SK-N-SH treated with all-trans-retinoic acid at 6 μM for 48 hours (cell line): ENCODE results near the gene SCNN1B.

Source experiments
- ATAC-seq: fragments of 200-7000 bp; cut with Tn5 transposase; 3 replicates; pipeline ENCODE4 v1.9.1; 2020; ENCODE audit warnings: mild to moderate bottlenecking, moderate library complexity
- ARNTL ChIP-seq: fragments of 450-650 bp; formaldehyde crosslinking; IDR thresholded peaks from 2 replicates; pipeline ENCODE4 v1.5.0; 2020; ENCODE audit warnings: low read depth, mild to moderate bottlenecking, moderate library complexity, borderline replicate concordance
- BACH2 ChIP-seq: fragments of 250-450 bp; sonication (Bioruptor Pico); IDR thresholded peaks from 2 replicates; pipeline ENCODE4 v1.9.0; 2021; ENCODE audit warnings: mild to moderate bottlenecking, borderline replicate concordance
- CSDC2 ChIP-seq: fragments of 250-450 bp; sonication (Bioruptor Pico); IDR thresholded peaks from 2 replicates; pipeline ENCODE4 v1.5.0; 2020; ENCODE audit warnings: mild to moderate bottlenecking, moderate library complexity
- ESRRG ChIP-seq: fragments of 250-450 bp; sonication (Bioruptor Pico); IDR thresholded peaks from 2 replicates; pipeline ENCODE4 v1.6.1; 2021; ENCODE audit warnings: mild to moderate bottlenecking
- GLIS3 ChIP-seq: fragments of 250-450 bp; sonication (Bioruptor Pico); IDR thresholded peaks from 2 replicates; pipeline ENCODE4 v1.5.0; 2020; ENCODE audit warnings: mild to moderate bottlenecking, moderate library complexity
- ISL1 ChIP-seq: fragments of 250-450 bp; sonication (Bioruptor Pico); IDR thresholded peaks from 2 replicates; pipeline ENCODE4 v2.1.2; 2022; ENCODE audit warnings: mild to moderate bottlenecking, moderate library complexity
- OSR1 ChIP-seq: fragments of 250-450 bp; sonication (Bioruptor Pico); IDR thresholded peaks from 2 replicates; pipeline ENCODE4 v1.8.0; 2022; ENCODE audit warnings: moderate library complexity, mild to moderate bottlenecking, inconsistent platforms
- PPARA ChIP-seq: fragments of 250-450 bp; sonication (Bioruptor Pico); IDR thresholded peaks from 2 replicates; pipeline ENCODE4 v1.5.0; 2020; ENCODE audit warnings: mild to moderate bottlenecking, borderline replicate concordance
- RARB ChIP-seq: fragments of 250-450 bp; sonication (Bioruptor Pico); IDR thresholded peaks from 2 replicates; pipeline ENCODE4 v1.8.0; 2021; ENCODE audit warnings: mild to moderate bottlenecking, moderate library complexity
- SNAI2 ChIP-seq: fragments of 250-450 bp; sonication (Bioruptor Pico); IDR thresholded peaks from 2 replicates; pipeline ENCODE4 v1.5.0; 2020; ENCODE audit warnings: mild to moderate bottlenecking, moderate library complexity
- TCF4 ChIP-seq: fragments of 250-450 bp; sonication (Bioruptor Pico); IDR thresholded peaks from 2 replicates; pipeline ENCODE4 v1.8.0; 2021; ENCODE audit warnings: mild to moderate bottlenecking, moderate library complexity, borderline replicate concordance
- ZC3H10 ChIP-seq: fragments of 250-450 bp; sonication (Bioruptor Pico); IDR thresholded peaks from 2 replicates; pipeline ENCODE4 v1.5.1; 2021; ENCODE audit warnings: mild to moderate bottlenecking, moderate library complexity
- ZFP3 ChIP-seq: fragments of 250-450 bp; sonication (Bioruptor Pico); IDR thresholded peaks from 2 replicates; pipeline ENCODE4 v1.5.0; 2020; ENCODE audit warnings: mild to moderate bottlenecking, moderate library complexity
- ZNF565 ChIP-seq: fragments of 450-650 bp; formaldehyde crosslinking; conservative IDR thresholded peaks from 2 replicates; pipeline ENCODE4 v1.5.0; 2020; ENCODE audit warnings: low read depth, mild to moderate bottlenecking, moderate library complexity
- ZNF70 ChIP-seq: fragments of 450-650 bp; formaldehyde crosslinking; IDR thresholded peaks from 2 replicates; pipeline ENCODE4 v1.5.0; 2020; ENCODE audit warnings: mild to moderate bottlenecking, moderate library complexity
- ZNF8 ChIP-seq: fragments of 450-650 bp; formaldehyde crosslinking; IDR thresholded peaks from 2 replicates; pipeline ENCODE4 v1.5.0; 2020; ENCODE audit warnings: mild to moderate bottlenecking, moderate library complexity
- TF ChIP-seq, protein P1 (sequence below): fragments of 250-450 bp; sonication (Bioruptor Pico); IDR thresholded peaks from 2 replicates; pipeline ENCODE4 v1.5.1; 2020; ENCODE audit warnings: low read depth, mild to moderate bottlenecking, moderate library complexity
- TF ChIP-seq, protein P2 (sequence below): fragments of 250-450 bp; sonication (Bioruptor Pico); IDR thresholded peaks from 2 replicates; pipeline ENCODE4 v1.5.0; 2020; ENCODE audit warnings: mild to moderate bottlenecking, moderate library complexity
- TF ChIP-seq, protein P3 (sequence below): fragments of 250-450 bp; sonication (Bioruptor Pico); IDR thresholded peaks from 2 replicates; pipeline ENCODE4 v1.8.0; 2020; ENCODE audit warnings: mild to moderate bottlenecking, moderate library complexity, borderline replicate concordance
- TF ChIP-seq, protein P4 (sequence below): fragments of 250-450 bp; sonication (Bioruptor Pico); IDR thresholded peaks from 2 replicates; pipeline ENCODE4 v1.8.0; 2021; ENCODE audit warnings: low read depth, mild to moderate bottlenecking, moderate library complexity, borderline replicate concordance
- TF ChIP-seq, protein P5 (sequence below): fragments of 250-450 bp; sonication (Bioruptor Pico); IDR thresholded peaks from 2 replicates; pipeline ENCODE4 v1.5.1; 2021; ENCODE audit warnings: mild to moderate bottlenecking, moderate library complexity

SCNN1B gene

DNA sequence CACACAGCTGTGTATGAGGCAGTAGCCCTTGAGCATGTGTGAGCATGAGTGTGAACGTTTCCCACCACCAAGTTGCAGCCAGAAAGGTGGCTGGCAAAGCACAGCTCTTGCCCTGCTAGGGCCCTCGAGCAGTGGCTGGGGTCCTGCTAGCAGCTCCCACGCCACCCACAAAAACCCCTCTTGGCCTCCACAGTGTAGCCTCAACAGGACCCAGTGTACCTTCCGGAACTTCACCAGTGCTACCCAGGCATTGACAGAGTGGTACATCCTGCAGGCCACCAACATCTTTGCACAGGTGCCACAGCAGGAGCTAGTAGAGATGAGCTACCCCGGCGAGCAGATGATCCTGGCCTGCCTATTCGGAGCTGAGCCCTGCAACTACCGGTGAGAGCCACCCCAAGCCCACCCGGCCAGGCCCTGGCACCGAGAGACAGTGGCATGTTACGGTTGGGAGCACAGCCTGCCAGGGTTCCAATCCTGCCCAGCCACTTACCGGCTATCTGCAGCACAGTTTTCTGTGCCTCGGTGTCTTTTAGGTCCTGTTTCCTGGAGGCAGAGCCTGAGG, 53.1 kb downstream of the SCNN1B start:
- TF ChIP-seq ARNTL (CRISPR knock-in tag) (no peak), ZNF70 (CRISPR knock-in tag) (no peak), ZFP3 (no peak), ZNF8 (CRISPR knock-in tag) (no peak), PPARA (CRISPR knock-in tag) (no peak)
- TF ChIP-seq, protein P1, sequence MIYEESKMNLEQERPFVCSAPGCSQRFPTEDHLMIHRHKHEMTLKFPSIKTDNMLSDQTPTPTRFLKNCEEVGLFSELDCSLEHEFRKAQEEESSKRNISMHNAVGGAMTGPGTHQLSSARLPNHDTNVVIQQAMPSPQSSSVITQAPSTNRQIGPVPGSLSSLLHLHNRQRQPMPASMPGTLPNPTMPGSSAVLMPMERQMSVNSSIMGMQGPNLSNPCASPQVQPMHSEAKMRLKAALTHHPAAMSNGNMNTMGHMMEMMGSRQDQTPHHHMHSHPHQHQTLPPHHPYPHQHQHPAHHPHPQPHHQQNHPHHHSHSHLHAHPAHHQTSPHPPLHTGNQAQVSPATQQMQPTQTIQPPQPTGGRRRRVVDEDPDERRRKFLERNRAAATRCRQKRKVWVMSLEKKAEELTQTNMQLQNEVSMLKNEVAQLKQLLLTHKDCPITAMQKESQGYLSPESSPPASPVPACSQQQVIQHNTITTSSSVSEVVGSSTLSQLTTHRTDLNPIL (CRISPR knock-in tag) = no peak
- TF ChIP-seq, protein P2, sequence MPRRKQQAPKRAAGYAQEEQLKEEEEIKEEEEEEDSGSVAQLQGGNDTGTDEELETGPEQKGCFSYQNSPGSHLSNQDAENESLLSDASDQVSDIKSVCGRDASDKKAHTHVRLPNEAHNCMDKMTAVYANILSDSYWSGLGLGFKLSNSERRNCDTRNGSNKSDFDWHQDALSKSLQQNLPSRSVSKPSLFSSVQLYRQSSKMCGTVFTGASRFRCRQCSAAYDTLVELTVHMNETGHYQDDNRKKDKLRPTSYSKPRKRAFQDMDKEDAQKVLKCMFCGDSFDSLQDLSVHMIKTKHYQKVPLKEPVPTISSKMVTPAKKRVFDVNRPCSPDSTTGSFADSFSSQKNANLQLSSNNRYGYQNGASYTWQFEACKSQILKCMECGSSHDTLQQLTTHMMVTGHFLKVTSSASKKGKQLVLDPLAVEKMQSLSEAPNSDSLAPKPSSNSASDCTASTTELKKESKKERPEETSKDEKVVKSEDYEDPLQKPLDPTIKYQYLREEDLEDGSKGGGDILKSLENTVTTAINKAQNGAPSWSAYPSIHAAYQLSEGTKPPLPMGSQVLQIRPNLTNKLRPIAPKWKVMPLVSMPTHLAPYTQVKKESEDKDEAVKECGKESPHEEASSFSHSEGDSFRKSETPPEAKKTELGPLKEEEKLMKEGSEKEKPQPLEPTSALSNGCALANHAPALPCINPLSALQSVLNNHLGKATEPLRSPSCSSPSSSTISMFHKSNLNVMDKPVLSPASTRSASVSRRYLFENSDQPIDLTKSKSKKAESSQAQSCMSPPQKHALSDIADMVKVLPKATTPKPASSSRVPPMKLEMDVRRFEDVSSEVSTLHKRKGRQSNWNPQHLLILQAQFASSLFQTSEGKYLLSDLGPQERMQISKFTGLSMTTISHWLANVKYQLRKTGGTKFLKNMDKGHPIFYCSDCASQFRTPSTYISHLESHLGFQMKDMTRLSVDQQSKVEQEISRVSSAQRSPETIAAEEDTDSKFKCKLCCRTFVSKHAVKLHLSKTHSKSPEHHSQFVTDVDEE (CRISPR knock-in tag) = no peak
- TF ChIP-seq, protein P3, sequence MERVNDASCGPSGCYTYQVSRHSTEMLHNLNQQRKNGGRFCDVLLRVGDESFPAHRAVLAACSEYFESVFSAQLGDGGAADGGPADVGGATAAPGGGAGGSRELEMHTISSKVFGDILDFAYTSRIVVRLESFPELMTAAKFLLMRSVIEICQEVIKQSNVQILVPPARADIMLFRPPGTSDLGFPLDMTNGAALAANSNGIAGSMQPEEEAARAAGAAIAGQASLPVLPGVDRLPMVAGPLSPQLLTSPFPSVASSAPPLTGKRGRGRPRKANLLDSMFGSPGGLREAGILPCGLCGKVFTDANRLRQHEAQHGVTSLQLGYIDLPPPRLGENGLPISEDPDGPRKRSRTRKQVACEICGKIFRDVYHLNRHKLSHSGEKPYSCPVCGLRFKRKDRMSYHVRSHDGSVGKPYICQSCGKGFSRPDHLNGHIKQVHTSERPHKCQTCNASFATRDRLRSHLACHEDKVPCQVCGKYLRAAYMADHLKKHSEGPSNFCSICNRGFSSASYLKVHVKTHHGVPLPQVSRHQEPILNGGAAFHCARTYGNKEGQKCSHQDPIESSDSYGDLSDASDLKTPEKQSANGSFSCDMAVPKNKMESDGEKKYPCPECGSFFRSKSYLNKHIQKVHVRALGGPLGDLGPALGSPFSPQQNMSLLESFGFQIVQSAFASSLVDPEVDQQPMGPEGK (CRISPR knock-in tag) = no peak
- TF ChIP-seq, all 23 proteins: peak for 0
- no peak for ATAC-seq

DNA sequence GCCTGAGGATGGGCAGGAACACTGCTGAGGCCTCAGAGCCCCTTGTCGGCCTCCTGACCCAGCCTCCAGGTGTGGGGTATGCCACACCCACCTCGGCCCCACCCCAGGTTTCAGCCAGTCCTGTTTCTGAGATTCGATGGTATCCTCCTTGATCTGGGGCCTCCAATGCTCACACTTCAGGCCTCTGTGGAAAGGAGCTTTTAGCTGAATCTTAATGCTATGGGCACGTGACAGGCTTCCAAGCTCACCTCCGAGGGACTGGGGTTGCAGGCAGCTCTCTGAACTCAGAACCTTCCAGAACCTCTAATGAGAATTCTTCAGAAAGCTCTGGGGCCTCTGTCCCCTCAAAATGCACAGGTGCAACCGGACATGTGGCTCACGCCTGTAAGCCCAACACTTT, 54.8 kb downstream of the SCNN1B start:
- no peak for TF ChIP-seq PPARA (CRISPR knock-in tag)
- TF ChIP-seq ARNTL (CRISPR knock-in tag) = no peak
- no peak for ATAC-seq

DNA sequence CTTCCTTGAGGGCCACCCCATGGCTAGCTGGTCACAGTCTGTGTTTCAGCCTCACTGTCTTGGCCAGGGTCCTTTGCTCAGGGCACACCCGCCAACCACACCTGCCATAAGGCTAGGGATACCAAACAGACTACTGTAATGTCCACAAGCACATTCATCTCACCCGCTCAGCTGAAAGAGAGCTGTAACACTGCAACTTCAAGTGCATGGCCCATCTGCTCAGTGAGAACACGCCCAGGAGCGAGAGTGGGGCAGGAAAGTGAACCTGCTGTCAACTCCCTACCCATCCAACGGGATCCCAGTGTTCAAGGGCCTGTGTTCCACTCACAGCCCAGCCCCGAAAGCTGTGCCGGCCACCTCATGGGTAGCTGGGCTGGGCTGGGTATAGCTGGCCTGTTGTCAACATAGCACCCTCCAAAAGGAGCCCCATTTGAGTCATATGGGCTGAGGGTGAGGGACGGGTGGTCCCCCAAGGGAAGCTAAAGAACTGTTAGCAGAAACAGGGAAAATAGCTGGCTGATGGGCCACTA, 55.7 kb downstream of the SCNN1B start:
- TF ChIP-seq CSDC2 (CRISPR knock-in tag) (no peak), OSR1 (CRISPR knock-in tag) (no peak), ZNF565 (CRISPR knock-in tag) (no peak), RARB (no peak), ZFP3 (no peak), GLIS3 (no peak), TCF4 (CRISPR knock-in tag) (no peak), ZNF8 (CRISPR knock-in tag) (no peak), ESRRG (CRISPR knock-in tag) (no peak), SNAI2 (CRISPR knock-in tag) (no peak), ISL1 (CRISPR knock-in tag) (no peak), ZC3H10 (CRISPR knock-in tag) (no peak), BACH2 (CRISPR knock-in tag) (no peak)
- TF ChIP-seq, protein P3 (CRISPR knock-in tag) = no peak
- TF ChIP-seq, protein P4, sequence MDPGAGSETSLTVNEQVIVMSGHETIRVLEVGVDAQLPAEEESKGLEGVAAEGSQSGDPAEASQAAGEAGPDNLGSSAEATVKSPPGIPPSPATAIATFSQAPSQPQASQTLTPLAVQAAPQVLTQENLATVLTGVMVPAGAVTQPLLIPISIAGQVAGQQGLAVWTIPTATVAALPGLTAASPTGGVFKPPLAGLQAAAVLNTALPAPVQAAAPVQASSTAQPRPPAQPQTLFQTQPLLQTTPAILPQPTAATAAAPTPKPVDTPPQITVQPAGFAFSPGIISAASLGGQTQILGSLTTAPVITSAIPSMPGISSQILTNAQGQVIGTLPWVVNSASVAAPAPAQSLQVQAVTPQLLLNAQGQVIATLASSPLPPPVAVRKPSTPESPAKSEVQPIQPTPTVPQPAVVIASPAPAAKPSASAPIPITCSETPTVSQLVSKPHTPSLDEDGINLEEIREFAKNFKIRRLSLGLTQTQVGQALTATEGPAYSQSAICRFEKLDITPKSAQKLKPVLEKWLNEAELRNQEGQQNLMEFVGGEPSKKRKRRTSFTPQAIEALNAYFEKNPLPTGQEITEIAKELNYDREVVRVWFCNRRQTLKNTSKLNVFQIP (CRISPR knock-in tag) = no peak
- TF ChIP-seq, protein P1 (CRISPR knock-in tag) = no peak
- TF ChIP-seq, protein P5, sequence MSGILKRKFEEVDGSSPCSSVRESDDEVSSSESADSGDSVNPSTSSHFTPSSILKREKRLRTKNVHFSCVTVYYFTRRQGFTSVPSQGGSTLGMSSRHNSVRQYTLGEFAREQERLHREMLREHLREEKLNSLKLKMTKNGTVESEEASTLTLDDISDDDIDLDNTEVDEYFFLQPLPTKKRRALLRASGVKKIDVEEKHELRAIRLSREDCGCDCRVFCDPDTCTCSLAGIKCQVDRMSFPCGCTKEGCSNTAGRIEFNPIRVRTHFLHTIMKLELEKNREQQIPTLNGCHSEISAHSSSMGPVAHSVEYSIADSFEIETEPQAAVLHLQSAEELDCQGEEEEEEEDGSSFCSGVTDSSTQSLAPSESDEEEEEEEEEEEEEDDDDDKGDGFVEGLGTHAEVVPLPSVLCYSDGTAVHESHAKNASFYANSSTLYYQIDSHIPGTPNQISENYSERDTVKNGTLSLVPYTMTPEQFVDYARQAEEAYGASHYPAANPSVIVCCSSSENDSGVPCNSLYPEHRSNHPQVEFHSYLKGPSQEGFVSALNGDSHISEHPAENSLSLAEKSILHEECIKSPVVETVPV (CRISPR knock-in tag) = no peak
- ATAC-seq = no peak
